T-cell (primary cell): Measurements from ENCODE around the gene ABCG1. TPM values are rescaled to one million over a fixed set of nuclear protein-coding genes. Genes with fewer than 3 reads are reported as not detected.

Source experiments
- ATAC-seq, 4 experiments: fragments of 200-7000 bp in 3 of 4; fragments of 150-1000 bp in 1 of 4; cut with Tn5 transposase; replicated peaks in 1 of 4; 1 replicate in 3 of 4; 2 replicates in 1 of 4; pipeline ENCODE4 v1.10.0; 2021; ENCODE audit warnings: moderate library complexity in 3 of 4, mild to moderate bottlenecking in 2 of 4, moderate number of reproducible peaks in 1 of 4
- CTCF ChIA-PET, 2 donors: fragments of 300-600 bp; sonication (Branson Sonifier 250); formaldehyde crosslinking; loops; one replicate each; lab custom pipeline; 2022; ENCODE audit warnings: antibody characterized with exemption in 2 of 2; lab: Charles Lee
- POLR2A ChIA-PET, 2 donors: fragments of 300-600 bp; sonication (Branson Sonifier 250); formaldehyde crosslinking; loops; one replicate each; lab custom pipeline; 2022; ENCODE audit warnings: antibody characterized with exemption in 2 of 2; lab: Charles Lee
- DNase-seq, 35 experiments: peaks; one replicate each; pipeline versions ENCODE4 v3.0.0 to v3.0.0-alpha.2; 2013 to 2023
- H3K27ac ChIP-seq: one replicate; pipeline ENCODE4 v1.5.1; 2013; ENCODE audit warnings: low read length
- H3K27me3 ChIP-seq, 2 experiments: replicated peaks in 1 of 2; 1 replicate in 1 of 2; 2 replicates in 1 of 2; pipeline versions ENCODE4 v1.6.1 to v1.7.0; 2013; ENCODE audit warnings: low read length in 1 of 2, mixed read lengths in 1 of 2; ENCODE audit not compliant: control insufficient read depth in 2 of 2, insufficient read depth in 2 of 2; ENCODE audit errors: extremely low read depth in 1 of 2
- H3K36me3 ChIP-seq, 2 donors: 1 replicate in 1 of 2; 2 replicates in 1 of 2; pipeline versions ENCODE4 v1.6.1 to v1.7.0; 2013; ENCODE audit warnings: low read length in 1 of 2; ENCODE audit not compliant: control insufficient read depth in 2 of 2, insufficient read depth in 1 of 2; ENCODE audit errors: extremely low read depth in 1 of 2
- H3K4me1 ChIP-seq, 2 experiments: 1 replicate in 1 of 2; 2 replicates in 1 of 2; pipeline versions ENCODE4 v1.6.1 to v1.7.0; 2013; ENCODE audit warnings: low read length in 2 of 2, mixed read lengths in 1 of 2; ENCODE audit not compliant: insufficient read depth in 2 of 2, control insufficient read depth in 1 of 2; ENCODE audit errors: extremely low read depth in 1 of 2
- H3K4me3 ChIP-seq, 2 donors: 1 replicate in 1 of 2; 2 replicates in 1 of 2; pipeline versions ENCODE4 v1.5.1 to v1.7.0; 2013; ENCODE audit warnings: mild to moderate bottlenecking in 2 of 2, low read length in 1 of 2, moderate library complexity in 1 of 2; ENCODE audit not compliant: control insufficient read depth in 1 of 2; ENCODE audit errors: extremely low read depth in 1 of 2
- H3K9me3 ChIP-seq: 2 replicates; pipeline ENCODE4 v1.7.0; 2013
- H3K27ac Mint-ChIP-seq, 2 donors: one replicate each; pipeline ENCODE4 v1.8.0; 2020 to 2021; ENCODE audit warnings: mild to moderate bottlenecking in 2 of 2, mixed read lengths in 2 of 2
- H3K27me3 Mint-ChIP-seq, 2 donors: one replicate each; pipeline ENCODE4 v1.8.0; 2021 to 2022; ENCODE audit warnings: mixed read lengths in 2 of 2
- H3K36me3 Mint-ChIP-seq: one replicate; pipeline ENCODE4 v1.8.0; 2021; ENCODE audit warnings: mixed read lengths
- H3K4me1 Mint-ChIP-seq, 3 donors: one replicate each; pipeline ENCODE4 v1.8.0; 2020 to 2022; ENCODE audit warnings: mixed read lengths in 3 of 3, mild to moderate bottlenecking in 1 of 3
- H3K4me3 Mint-ChIP-seq, 3 donors: one replicate each; pipeline ENCODE4 v1.8.0; 2020 to 2022; ENCODE audit warnings: mild to moderate bottlenecking in 3 of 3, mixed read lengths in 3 of 3, moderate library complexity in 3 of 3
- H3K9me3 Mint-ChIP-seq, 3 donors: one replicate each; pipeline ENCODE4 v1.8.0; 2020 to 2022; ENCODE audit warnings: mixed read lengths in 3 of 3
- WGBS: methylation state at CpG from one replicate; pipeline ENCODE4 v1.1.5; 2013; ENCODE audit warnings: missing lambda C conversion rate; ENCODE audit not compliant: insufficient coverage; 5-methylcytosine and 5-hydroxymethylcytosine counted together
- total RNA-seq, 35 experiments: library from RNA in 6 of 35; stranded (reverse) in 6 of 35; fragments of 120-200 nt in 1 of 35; gene quantifications; one replicate each; pipeline versions ENCODE4 v1.2.1 to v1.2.4 and lab custom pipeline; 2013 to 2026

The ABCG1 gene
- total RNA-seq, 5 donors from 2014 or later (not counting 1 experiment from before 2014, with no cell fraction given): 4.1 to 51.1 (median 6.2) TPM

GRCh38 chr21:42300045-42300583, 81.2 kb downstream of the ABCG1 start:
- Histone ChIP-seq H3K27ac (no peak overlapping the region), H3K36me3 (peaks cover 0 to 3% of the 10 kb centered on the region in 2 donors), H3K27me3 (peaks cover 0 to 5% of the 10 kb centered on the region in 2 experiments), H3K9me3 (no peaks in the 10 kb centered on the region), H3K4me1 (peaks cover 3 to 9% of the 10 kb centered on the region in 2 experiments), H3K4me3 (no peak overlapping the region)
- no peaks in the 10 kb centered on the region for H3K27me3 Mint-ChIP-seq
- POLR2A ChIA-PET: no interaction called here
- no peak overlapping the region for H3K4me3 Mint-ChIP-seq
- H3K36me3 Mint-ChIP-seq: peaks cover 24% of the 10 kb centered on the region
- H3K27ac Mint-ChIP-seq: no peak overlapping the region
- ATAC-seq (no peak), DNase-seq (no peak)
- no peaks in the 10 kb centered on the region for H3K9me3 Mint-ChIP-seq
- 98% methylated on average over 4 of the region's 7 CpGs for WGBS
- peaks cover 4 to 10% (median 8%) of the 10 kb centered on the region in 3 donors for H3K4me1 Mint-ChIP-seq
- CTCF ChIA-PET: no interaction called here

GRCh38 chr21:42300956-42301355, 82.0 kb downstream of the ABCG1 start:
- H3K27me3 ChIP-seq: peaks cover 0 to 5% of the 10 kb centered on the region in 2 experiments
- H3K4me3 Mint-ChIP-seq: no peak overlapping the region
- peaks cover 0 to 10% (median 8%) of the 10 kb centered on the region in 3 donors for H3K4me1 Mint-ChIP-seq
- no peaks in the 10 kb centered on the region for H3K9me3 Mint-ChIP-seq
- H3K36me3 ChIP-seq: peaks cover 0 to 3% of the 10 kb centered on the region in 2 donors
- H3K9me3 ChIP-seq: no peaks in the 10 kb centered on the region
- H3K27ac ChIP-seq: no peak overlapping the region
- ATAC-seq (no peak), DNase-seq (no peak)
- 79% methylated on average over 8 of the region's 9 CpGs for WGBS
- no peak overlapping the region for H3K4me3 ChIP-seq
- H3K36me3 Mint-ChIP-seq: peaks cover 16% of the 10 kb centered on the region
- no peak overlapping the region for H3K27ac Mint-ChIP-seq
- H3K27me3 Mint-ChIP-seq: no peaks in the 10 kb centered on the region
- CTCF ChIA-PET: no interaction called here
- peaks cover 3 to 9% of the 10 kb centered on the region in 2 experiments for H3K4me1 ChIP-seq
- POLR2A ChIA-PET: interaction anchor here in 1 of 2 donors (0.6 kb wide), 1 partner anchor 131 kb away, joined by 3 read pairs; no protein-coding TSS in a partner anchor

GRCh38 chr21:42301371-42302075, 82.6 kb downstream of the ABCG1 start:
- H3K9me3 Mint-ChIP-seq: no peaks in the 10 kb centered on the region
- ChIA-PET POLR2A (interaction anchor here in 1 of 2 donors (0.6 kb wide), 1 partner anchor 131 kb away, joined by 3 read pairs; no protein-coding TSS in a partner anchor), CTCF (no interaction called here)
- H3K27me3 ChIP-seq: peaks cover 0 to 8% of the 10 kb centered on the region in 2 experiments
- H3K9me3 ChIP-seq: no peaks in the 10 kb centered on the region
- H3K4me1 Mint-ChIP-seq: peaks cover 0 to 10% (median 9%) of the 10 kb centered on the region in 3 donors
- H3K27ac ChIP-seq: no peak overlapping the region
- WGBS: 88% methylated on average over 15 of the region's 20 CpGs
- H3K36me3 ChIP-seq: peaks cover 0 to 3% of the 10 kb centered on the region in 2 donors
- ATAC-seq (no peak), DNase-seq (no peak)
- H3K27ac Mint-ChIP-seq: no peak overlapping the region
- H3K27me3 Mint-ChIP-seq: peaks cover 0 to under 1% of the 10 kb centered on the region in 2 donors
- H3K4me3 ChIP-seq: no peak overlapping the region
- no peak overlapping the region for H3K4me3 Mint-ChIP-seq
- H3K36me3 Mint-ChIP-seq: peaks cover 10% of the 10 kb centered on the region
- peaks cover 3 to 12% of the 10 kb centered on the region in 2 experiments for H3K4me1 ChIP-seq

GRCh38 chr21:42302076-42302650, 83.2 kb downstream of the ABCG1 start:
- Mint-ChIP-seq H3K27me3 (peaks cover 0 to 7% of the 10 kb centered on the region in 2 donors), H3K36me3 (peaks cover 4% of the 10 kb centered on the region), H3K27ac (no peak overlapping the region), H3K4me3 (no peak overlapping the region), H3K4me1 (peaks cover 0 to 15% (median 13%) of the 10 kb centered on the region in 3 donors), H3K9me3 (no peaks in the 10 kb centered on the region)
- ChIA-PET CTCF (no interaction called here), POLR2A (no interaction called here)
- DNase-seq (no peak), ATAC-seq (no peak)
- WGBS: 70% methylated on average over 4 of the region's 12 CpGs
- Histone ChIP-seq H3K4me3 (no peak overlapping the region), H3K4me1 (peaks cover 3 to 15% of the 10 kb centered on the region in 2 experiments), H3K36me3 (peaks cover 0 to 2% of the 10 kb centered on the region in 2 donors), H3K9me3 (no peaks in the 10 kb centered on the region), H3K27me3 (peaks cover 0 to 15% of the 10 kb centered on the region in 2 experiments), H3K27ac (no peak overlapping the region)

- H3K36me3 ChIP-seq: no peaks in the 10 kb centered on the region
- peaks cover 0 to 15% (median 13%) of the 10 kb centered on the region in 3 donors for H3K4me1 Mint-ChIP-seq
These were observed 83.9 kb downstream of the ABCG1 start for GRCh38 chr21:42302794-42303193.

GRCh38 chr21:42303443-42303842, 84.5 kb downstream of the ABCG1 start:
- no peak for DNase-seq

More at GRCh38 chr21:42302794-42303193, 83.9 kb downstream of the ABCG1 start:
- Histone ChIP-seq H3K9me3 (no peaks in the 10 kb centered on the region), H3K4me1 (peaks cover 3 to 15% of the 10 kb centered on the region in 2 experiments), H3K4me3 (no peak overlapping the region), H3K27ac (no peak overlapping the region), H3K27me3 (peaks cover 0 to 20% of the 10 kb centered on the region in 2 experiments)
- Mint-ChIP-seq H3K27ac (no peak overlapping the region), H3K27me3 (peaks cover 0 to 7% of the 10 kb centered on the region in 2 donors), H3K36me3 (no peaks in the 10 kb centered on the region), H3K9me3 (no peaks in the 10 kb centered on the region), H3K4me3 (no peak overlapping the region)
- DNase-seq: no peak
- no peak for ATAC-seq
- 84% methylated on average over 7 of the region's 7 CpGs for WGBS
- ChIA-PET POLR2A (no interaction called here), CTCF (no interaction called here)

More at GRCh38 chr21:42303443-42303842, 84.5 kb downstream of the ABCG1 start:
- no peak overlapping the region for H3K4me3 ChIP-seq
- no peak overlapping the region for H3K27ac ChIP-seq
- peaks cover 3 to 15% of the 10 kb centered on the region in 2 experiments for H3K4me1 ChIP-seq
- CTCF ChIA-PET: no interaction called here
- Mint-ChIP-seq H3K9me3 (no peaks in the 10 kb centered on the region), H3K4me1 (peaks cover 0 to 15% (median 13%) of the 10 kb centered on the region in 3 donors), H3K27ac (no peak overlapping the region), H3K4me3 (no peak overlapping the region), H3K27me3 (peaks cover 0 to 7% of the 10 kb centered on the region in 2 donors), H3K36me3 (no peaks in the 10 kb centered on the region)
- H3K27me3 ChIP-seq: peaks cover 0 to 26% of the 10 kb centered on the region in 2 experiments
- no peaks in the 10 kb centered on the region for H3K36me3 ChIP-seq
- WGBS: 70% methylated on average over 2 of the region's 3 CpGs
- no peaks in the 10 kb centered on the region for H3K9me3 ChIP-seq
- ATAC-seq: no peak
- POLR2A ChIA-PET: no interaction called here
